Measurements from ENCODE around the gene MAP1A. TPM values are rescaled to one million over a fixed set of nuclear protein-coding genes. Genes with fewer than 3 reads are reported as not detected.

The MAP1A gene
- polyA plus RNA-seq, 1 donor from 2014 or later: 107 TPM

Other genes with a start within 250 kb of the MAP1A start
- not detected for gene TGM7, start 215.4 kb upstream of the MAP1A start, polyA plus RNA-seq (ENCODE audit: insufficient read depth, low read depth, low replicate concordance)
- gene LCMT2, start 187.0 kb upstream of the MAP1A start, polyA plus RNA-seq (ENCODE audit: insufficient read depth, low read depth, low replicate concordance): 9.2 TPM
- gene ZSCAN29, start 146.6 kb upstream of the MAP1A start, polyA plus RNA-seq (ENCODE audit: insufficient read depth, low read depth, low replicate concordance): 11.7 TPM
- 20.7 TPM for gene TUBGCP4, start 146.5 kb upstream of the MAP1A start, polyA plus RNA-seq (ENCODE audit: insufficient read depth, low read depth, low replicate concordance)
- gene TP53BP1, start 24.5 kb upstream of the MAP1A start, polyA plus RNA-seq (ENCODE audit: insufficient read depth, low read depth, low replicate concordance): 22.8 TPM
- gene PPIP5K1, start 72.6 kb downstream of the MAP1A start, polyA plus RNA-seq (ENCODE audit: insufficient read depth, low read depth, low replicate concordance): 28.1 TPM
- gene CKMT1B, start 76.4 kb downstream of the MAP1A start, polyA plus RNA-seq (ENCODE audit: insufficient read depth, low read depth, low replicate concordance): 43.7 TPM
- 0.46 TPM for gene STRC, start 101.2 kb downstream of the MAP1A start, polyA plus RNA-seq (ENCODE audit: insufficient read depth, low read depth, low replicate concordance)
- 2.3 TPM for gene CATSPER2, start 131.2 kb downstream of the MAP1A start, polyA plus RNA-seq (ENCODE audit: insufficient read depth, low read depth, low replicate concordance)
- gene CKMT1A, start 176.3 kb downstream of the MAP1A start, polyA plus RNA-seq (ENCODE audit: insufficient read depth, low read depth, low replicate concordance): 40.5 TPM
- 231 TPM for gene PDIA3, start 228.8 kb downstream of the MAP1A start, polyA plus RNA-seq (ENCODE audit: insufficient read depth, low read depth, low replicate concordance)

Data from brain (organoid and tissue), 1 donor.